HEK293 (cell line): ENCODE data around the gene PITPNC1.

Source experiments
- CTCF ChIA-PET: fragments of 350-600 bp; formaldehyde crosslinking; extraction: SDS; loops from one replicate; lab custom pipeline; 2021; ENCODE audit warnings: antibody characterized with exemption; lab: Yijun Ruan, JAX
- POLR2A ChIA-PET: fragments of 300-600 bp; formaldehyde crosslinking; extraction: SDS; loops from one replicate; lab custom pipeline; 2020; ENCODE audit warnings: antibody characterized with exemption, inconsistent platforms; lab: Yijun Ruan, JAX
- H3K27ac ChIP-seq: fragments of 200-500 bp; sonication (Bioruptor generic); 2 replicates; pipeline ENCODE4 v1.5.1; 2014; ENCODE audit warnings: low read depth, low read length, control low read depth, inconsistent platforms; ENCODE audit errors: extremely low read depth
- H3K36me3 ChIP-seq, 2 experiments: fragments of 200-500 bp in 1 of 2; sonication (Bioruptor generic) in 1 of 2; 1 replicate in 1 of 2; 2 replicates in 1 of 2; pipeline ENCODE4 v1.5.1; 2014 to 2017; ENCODE audit warnings: inconsistent platforms in 2 of 2, low read length in 2 of 2; ENCODE audit not compliant: control insufficient read depth in 2 of 2, insufficient read depth in 1 of 2
- H3K4me1 ChIP-seq: fragments of 200-500 bp; sonication (Bioruptor generic); 2 replicates; pipeline ENCODE4 v1.5.1; 2014; ENCODE audit warnings: mild to moderate bottlenecking, low read length, inconsistent platforms; ENCODE audit not compliant: control insufficient read depth, insufficient read depth
- H3K4me3 ChIP-seq: 2 replicates; pipeline ENCODE4 v1.5.1; 2011; ENCODE audit warnings: low read depth, mild to moderate bottlenecking, control low read depth, low read length, moderate library complexity
- H3K9me3 ChIP-seq: fragments of 200-500 bp; sonication (Bioruptor generic); 2 replicates; pipeline ENCODE4 v1.5.1; 2014; ENCODE audit warnings: low read depth, low read length, inconsistent platforms; ENCODE audit not compliant: control insufficient read depth, insufficient read depth
- INSM2 ChIP-seq: fragments of 450-650 bp; formaldehyde crosslinking; IDR thresholded peaks from 2 replicates; pipeline ENCODE4 v1.5.1; 2016; ENCODE audit warnings: missing biosample characterization, missing genetic modification characterization
- KLF7 ChIP-seq: fragments of 450-650 bp; formaldehyde crosslinking; IDR thresholded peaks from 2 replicates; pipeline ENCODE4 v1.5.1; 2016; ENCODE audit warnings: missing biosample characterization, missing genetic modification characterization, borderline replicate concordance
- PATZ1 ChIP-seq: fragments of 450-650 bp; formaldehyde crosslinking; IDR thresholded peaks from 2 replicates; pipeline ENCODE4 v1.5.1; 2016; ENCODE audit warnings: missing biosample characterization, missing genetic modification characterization
- PRDM4 ChIP-seq: fragments of 450-650 bp; formaldehyde crosslinking; IDR thresholded peaks from 2 replicates; pipeline ENCODE4 v1.5.1; 2017; ENCODE audit warnings: missing biosample characterization, missing genetic modification characterization
- ZEB2 ChIP-seq: fragments of 450-650 bp; formaldehyde crosslinking; IDR thresholded peaks from 2 replicates; pipeline ENCODE4 v1.5.1; 2016; ENCODE audit warnings: missing biosample characterization, missing genetic modification characterization
- ZFP69B ChIP-seq: fragments of 450-650 bp; formaldehyde crosslinking; IDR thresholded peaks from 2 replicates; pipeline ENCODE4 v1.5.1; 2016; ENCODE audit warnings: missing biosample characterization, missing genetic modification characterization
- ZNF148 ChIP-seq: fragments of 450-650 bp; formaldehyde crosslinking; IDR thresholded peaks from 2 replicates; pipeline ENCODE4 v1.5.0; 2017; ENCODE audit warnings: missing biosample characterization, missing genetic modification characterization, borderline replicate concordance
- ZNF169 ChIP-seq: fragments of 450-650 bp; formaldehyde crosslinking; IDR thresholded peaks from 2 replicates; pipeline ENCODE4 v1.5.1; 2016; ENCODE audit warnings: missing biosample characterization, missing genetic modification characterization
- ZNF18 ChIP-seq: fragments of 450-650 bp; formaldehyde crosslinking; IDR thresholded peaks from 2 replicates; pipeline ENCODE4 v1.5.1; 2016; ENCODE audit warnings: missing biosample characterization, missing genetic modification characterization
- ZNF239 ChIP-seq: fragments of 450-650 bp; formaldehyde crosslinking; IDR thresholded peaks from 2 replicates; pipeline ENCODE4 v1.5.1; 2016; ENCODE audit warnings: missing biosample characterization, missing genetic modification characterization
- ZNF248 ChIP-seq: fragments of 450-650 bp; formaldehyde crosslinking; IDR thresholded peaks from 2 replicates; pipeline ENCODE4 v1.5.1; 2017; ENCODE audit warnings: missing biosample characterization, missing genetic modification characterization
- ZNF335 ChIP-seq: fragments of 450-650 bp; formaldehyde crosslinking; conservative IDR thresholded peaks from 2 replicates; pipeline ENCODE4 v1.5.1; 2016; ENCODE audit warnings: missing biosample characterization, missing genetic modification characterization
- ZNF341 ChIP-seq: fragments of 450-650 bp; formaldehyde crosslinking; IDR thresholded peaks from 2 replicates; pipeline ENCODE4; 2016; ENCODE audit warnings: low read depth, missing biosample characterization, missing genetic modification characterization
- ZNF513 ChIP-seq: fragments of 450-650 bp; IDR thresholded peaks from 2 replicates; pipeline ENCODE4 v1.5.1; 2018; ENCODE audit warnings: missing biosample characterization, missing genetic modification characterization
- ZNF521 ChIP-seq: fragments of 450-650 bp; formaldehyde crosslinking; IDR thresholded peaks from 2 replicates; pipeline ENCODE4 v1.5.1; 2017; ENCODE audit warnings: missing biosample characterization, mild to moderate bottlenecking, missing genetic modification characterization
- ZNF544 ChIP-seq: fragments of 450-650 bp; formaldehyde crosslinking; IDR thresholded peaks from 2 replicates; pipeline ENCODE4 v1.5.0; 2017; ENCODE audit warnings: missing biosample characterization, missing genetic modification characterization
- ZNF555 ChIP-seq: fragments of 450-650 bp; formaldehyde crosslinking; conservative IDR thresholded peaks from 2 replicates; pipeline ENCODE4 v1.5.1; 2017; ENCODE audit warnings: missing biosample characterization, mild to moderate bottlenecking, missing genetic modification characterization, inconsistent platforms
- ZNF645 ChIP-seq: fragments of 450-650 bp; formaldehyde crosslinking; IDR thresholded peaks from 2 replicates; pipeline ENCODE4; 2016; ENCODE audit warnings: missing biosample characterization, missing genetic modification characterization
- ZNF670 ChIP-seq: fragments of 450-650 bp; formaldehyde crosslinking; IDR thresholded peaks from 2 replicates; pipeline ENCODE4 v1.5.1; 2016; ENCODE audit warnings: missing biosample characterization, missing genetic modification characterization, low read depth
- ZSCAN23 ChIP-seq: fragments of 450-650 bp; formaldehyde crosslinking; IDR thresholded peaks from 2 replicates; pipeline ENCODE4 v1.5.1; 2016; ENCODE audit warnings: missing biosample characterization, missing genetic modification characterization

The PITPNC1 gene

GRCh38 chr17:67482764-67483163 is 105.7 kb downstream of the PITPNC1 start:
- CTCF ChIA-PET: interaction anchor here (1.2 to 1.8 kb wide), 3 partner anchors 96 to 108 kb away, joined by 3 to 5 read pairs (median 5); no protein-coding TSS in a partner anchor
- H3K27ac ChIP-seq: no peak overlapping the region

More at GRCh38 chr17:67482764-67483163, 105.7 kb downstream of the PITPNC1 start:
- TF ChIP-seq ZNF18 (tag by site-specific recombination) (no peak), ZNF544 (tag by site-specific recombination) (no peak), KLF7 (tag by site-specific recombination) (no peak), ZSCAN23 (tag by site-specific recombination) (no peak), ZNF513 (tag by site-specific recombination) (no peak), ZNF148 (tag by site-specific recombination) (no peak), ZNF335 (tag by site-specific recombination) (no peak), ZNF341 (tag by site-specific recombination) (no peak), ZNF555 (tag by site-specific recombination) (no peak), ZNF248 (tag by site-specific recombination) (no peak), ZNF645 (tag by site-specific recombination) (no peak), ZNF670 (tag by site-specific recombination) (no peak), ZEB2 (tag by site-specific recombination) (no peak), ZNF169 (tag by site-specific recombination) (no peak), INSM2 (tag by site-specific recombination) (no peak), PATZ1 (tag by site-specific recombination) (no peak), ZNF521 (no peak), ZNF239 (tag by site-specific recombination) (no peak), ZFP69B (no peak), PRDM4 (tag by site-specific recombination) (no peak)
- H3K9me3 ChIP-seq: no peaks in the 10 kb centered on the region
- H3K4me1 ChIP-seq: no peaks in the 10 kb centered on the region
- POLR2A ChIA-PET: no interaction called here
- no peak overlapping the region for H3K4me3 ChIP-seq
- no peaks in the 10 kb centered on the region for H3K36me3 ChIP-seq
